HG03565 (cell line): ENCODE data around the gene SLC6A3.
"Not testable (repeated sequence)": the region's sequence is repeated elsewhere in the genome, so short reads cannot be mapped to it uniquely, and the experiment has no call there.

ENCODE experiments used
- ATAC-seq: cut with Tn5 transposase; IDR thresholded peaks from one replicate; pipeline ENCODE4 v1.9.1; 2021; ENCODE audit warnings: mild to moderate bottlenecking, moderate library complexity; ENCODE audit not compliant: unreplicated experiment

Gene SLC6A3

GRCh38 chr5:1375871-1376810 lies 69.1 kb downstream of the SLC6A3 start:
- ATAC-seq = no peak

- no peak for ATAC-seq
These were observed 70.6 kb downstream of the SLC6A3 start for GRCh38 chr5:1374679-1375055.

- no peak for ATAC-seq
These were observed 71.1 kb downstream of the SLC6A3 start for GRCh38 chr5:1374030-1374678.

- not testable (repeated sequence) for ATAC-seq
These were observed 73.3 kb downstream of the SLC6A3 start for GRCh38 chr5:1371972-1372342.

GRCh38 chr5:1371218-1371971 lies 73.8 kb downstream of the SLC6A3 start:
- no peak for ATAC-seq

- ATAC-seq = no peak
These were observed 75.2 kb downstream of the SLC6A3 start for GRCh38 chr5:1370006-1370405.

- no peak for ATAC-seq
These were observed 76.5 kb downstream of the SLC6A3 start for GRCh38 chr5:1368756-1369155.

- no peak for ATAC-seq
These were observed 77.0 kb downstream of the SLC6A3 start for GRCh38 chr5:1368236-1368635.

- ATAC-seq = no peak
These were observed 78.1 kb downstream of the SLC6A3 start for GRCh38 chr5:1367149-1367548.

- peak; percentile 64 for ATAC-seq
These were observed 78.7 kb downstream of the SLC6A3 start for GRCh38 chr5:1366514-1366913.

GRCh38 chr5:1364211-1364610 lies 81.0 kb downstream of the SLC6A3 start:
- no peak for ATAC-seq

GRCh38 chr5:1363581-1363980 lies 81.7 kb downstream of the SLC6A3 start:
- no peak for ATAC-seq

GRCh38 chr5:1363160-1363559 lies 82.1 kb downstream of the SLC6A3 start:
- ATAC-seq = no peak

- ATAC-seq = no peak
These were observed 82.8 kb downstream of the SLC6A3 start for GRCh38 chr5:1362242-1363015.

GRCh38 chr5:1360861-1361260 lies 84.4 kb downstream of the SLC6A3 start:
- no peak for ATAC-seq

- not testable (repeated sequence) for ATAC-seq
These were observed 84.9 kb downstream of the SLC6A3 start for GRCh38 chr5:1360367-1360766.

GRCh38 chr5:1359713-1360112 lies 85.5 kb downstream of the SLC6A3 start:
- ATAC-seq = no peak

GRCh38 chr5:1359031-1359645 lies 86.1 kb downstream of the SLC6A3 start:
- no peak for ATAC-seq

- ATAC-seq = no peak
These were observed 86.6 kb downstream of the SLC6A3 start for GRCh38 chr5:1358726-1359025.

GRCh38 chr5:1357946-1358725 lies 87.1 kb downstream of the SLC6A3 start:
- no peak for ATAC-seq
